Measurements from ENCODE around the gene MPPED2.

Gene MPPED2

DNA sequence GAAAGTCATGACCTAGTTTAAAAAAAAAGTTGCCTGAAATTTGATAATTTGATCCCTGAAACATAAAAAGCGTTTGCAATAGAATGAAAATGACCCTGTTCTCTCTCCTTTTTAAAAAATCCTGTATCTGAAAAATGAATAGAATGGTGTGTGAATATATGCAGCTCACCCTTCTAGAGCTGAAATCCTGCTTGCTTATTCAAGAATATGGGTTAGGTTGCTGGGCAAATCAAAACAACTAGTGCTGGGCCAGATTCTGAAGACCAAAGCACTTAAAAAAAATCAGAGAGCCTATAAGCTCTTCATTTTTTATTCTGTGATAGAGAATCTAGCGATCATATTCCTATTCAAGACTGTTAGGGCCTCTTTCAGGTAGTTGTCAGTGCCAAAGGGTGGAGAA, 131.6 kb downstream of the MPPED2 start:
- no peak for TF ChIP-seq POLR2AphosphoS5 (IDR thresholded peaks at IDR 0.05; ENCODE audit: low read depth, low read length)
- TF ChIP-seq SIN3A (IDR thresholded peaks at IDR 0.05; ENCODE audit: borderline replicate concordance, insufficient read depth, low read length) = no peak
- TF ChIP-seq TAF1 (IDR thresholded peaks at IDR 0.05; ENCODE audit: borderline replicate concordance, insufficient read depth, low read length) = no peak
- TF ChIP-seq, protein P1, sequence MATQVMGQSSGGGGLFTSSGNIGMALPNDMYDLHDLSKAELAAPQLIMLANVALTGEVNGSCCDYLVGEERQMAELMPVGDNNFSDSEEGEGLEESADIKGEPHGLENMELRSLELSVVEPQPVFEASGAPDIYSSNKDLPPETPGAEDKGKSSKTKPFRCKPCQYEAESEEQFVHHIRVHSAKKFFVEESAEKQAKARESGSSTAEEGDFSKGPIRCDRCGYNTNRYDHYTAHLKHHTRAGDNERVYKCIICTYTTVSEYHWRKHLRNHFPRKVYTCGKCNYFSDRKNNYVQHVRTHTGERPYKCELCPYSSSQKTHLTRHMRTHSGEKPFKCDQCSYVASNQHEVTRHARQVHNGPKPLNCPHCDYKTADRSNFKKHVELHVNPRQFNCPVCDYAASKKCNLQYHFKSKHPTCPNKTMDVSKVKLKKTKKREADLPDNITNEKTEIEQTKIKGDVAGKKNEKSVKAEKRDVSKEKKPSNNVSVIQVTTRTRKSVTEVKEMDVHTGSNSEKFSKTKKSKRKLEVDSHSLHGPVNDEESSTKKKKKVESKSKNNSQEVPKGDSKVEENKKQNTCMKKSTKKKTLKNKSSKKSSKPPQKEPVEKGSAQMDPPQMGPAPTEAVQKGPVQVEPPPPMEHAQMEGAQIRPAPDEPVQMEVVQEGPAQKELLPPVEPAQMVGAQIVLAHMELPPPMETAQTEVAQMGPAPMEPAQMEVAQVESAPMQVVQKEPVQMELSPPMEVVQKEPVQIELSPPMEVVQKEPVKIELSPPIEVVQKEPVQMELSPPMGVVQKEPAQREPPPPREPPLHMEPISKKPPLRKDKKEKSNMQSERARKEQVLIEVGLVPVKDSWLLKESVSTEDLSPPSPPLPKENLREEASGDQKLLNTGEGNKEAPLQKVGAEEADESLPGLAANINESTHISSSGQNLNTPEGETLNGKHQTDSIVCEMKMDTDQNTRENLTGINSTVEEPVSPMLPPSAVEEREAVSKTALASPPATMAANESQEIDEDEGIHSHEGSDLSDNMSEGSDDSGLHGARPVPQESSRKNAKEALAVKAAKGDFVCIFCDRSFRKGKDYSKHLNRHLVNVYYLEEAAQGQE (IDR thresholded peaks at IDR 0.05; ENCODE audit: insufficient read depth in 1 of 2, low read depth in 2 of 2, low read length in 2 of 2) = no peak
- no peak for TF ChIP-seq FOXP2 (optimal IDR thresholded peaks at IDR 0.05; ENCODE audit: borderline replicate concordance, extremely low read depth, extremely low read length, insufficient read depth)

DNA sequence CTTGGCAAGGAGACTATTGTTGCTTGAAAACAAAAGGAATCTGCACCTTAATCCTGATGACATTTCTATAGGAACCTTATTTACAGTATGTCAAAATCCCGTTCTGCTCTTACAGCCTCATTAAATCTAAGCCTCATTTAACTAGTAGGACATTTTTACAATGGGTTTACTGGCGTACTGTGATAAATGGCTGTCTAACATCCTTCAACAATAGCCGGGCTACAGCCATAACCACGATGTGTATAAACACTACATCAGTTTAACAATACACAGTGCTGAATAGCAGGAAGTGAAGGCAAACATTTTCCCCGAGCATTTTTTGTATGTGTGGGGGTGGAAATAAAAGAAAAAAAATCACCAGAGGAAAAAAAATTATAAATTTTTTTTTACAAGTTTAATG, 132.0 kb downstream of the MPPED2 start:
- TF ChIP-seq TAF1 (IDR thresholded peaks at IDR 0.05; ENCODE audit: borderline replicate concordance, insufficient read depth, low read length) (no peak), POLR2AphosphoS5 (IDR thresholded peaks at IDR 0.05; ENCODE audit: low read depth, low read length) (no peak), SIN3A (IDR thresholded peaks at IDR 0.05; ENCODE audit: borderline replicate concordance, insufficient read depth, low read length) (no peak), FOXP2 (optimal IDR thresholded peaks at IDR 0.05; ENCODE audit: borderline replicate concordance, extremely low read depth, extremely low read length, insufficient read depth) (no peak)
- TF ChIP-seq, protein P1 (IDR thresholded peaks at IDR 0.05; ENCODE audit: insufficient read depth in 1 of 2, low read depth in 2 of 2, low read length in 2 of 2) = no peak

DNA sequence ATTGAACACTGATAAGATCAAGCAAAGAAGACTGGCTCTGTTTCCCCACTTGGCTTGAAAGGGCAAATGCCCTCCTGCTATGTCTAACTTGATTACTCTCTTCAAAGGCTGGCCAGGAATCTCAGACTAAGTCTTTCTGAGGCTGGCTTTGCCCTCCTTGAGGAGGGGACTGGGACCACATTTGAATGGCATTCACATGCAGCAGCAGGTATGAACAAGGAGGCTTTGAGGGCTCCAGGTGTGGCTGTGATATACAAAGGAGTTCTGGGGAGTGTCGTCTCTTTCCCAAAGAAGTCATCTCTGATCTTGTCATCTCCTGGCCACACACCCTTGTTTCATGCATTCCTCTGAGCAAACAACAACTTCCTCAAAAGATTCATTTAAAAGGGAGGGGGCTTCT, 132.4 kb downstream of the MPPED2 start:
- TF ChIP-seq, protein P1 (IDR thresholded peaks at IDR 0.05; ENCODE audit: insufficient read depth in 1 of 2, low read depth in 2 of 2, low read length in 2 of 2) = no peak
- TF ChIP-seq POLR2AphosphoS5 (IDR thresholded peaks at IDR 0.05; ENCODE audit: low read depth, low read length) (no peak), FOXP2 (optimal IDR thresholded peaks at IDR 0.05; ENCODE audit: borderline replicate concordance, extremely low read depth, extremely low read length, insufficient read depth) (no peak), SIN3A (IDR thresholded peaks at IDR 0.05; ENCODE audit: borderline replicate concordance, insufficient read depth, low read length) (no peak), TAF1 (IDR thresholded peaks at IDR 0.05; ENCODE audit: borderline replicate concordance, insufficient read depth, low read length) (no peak)

DNA sequence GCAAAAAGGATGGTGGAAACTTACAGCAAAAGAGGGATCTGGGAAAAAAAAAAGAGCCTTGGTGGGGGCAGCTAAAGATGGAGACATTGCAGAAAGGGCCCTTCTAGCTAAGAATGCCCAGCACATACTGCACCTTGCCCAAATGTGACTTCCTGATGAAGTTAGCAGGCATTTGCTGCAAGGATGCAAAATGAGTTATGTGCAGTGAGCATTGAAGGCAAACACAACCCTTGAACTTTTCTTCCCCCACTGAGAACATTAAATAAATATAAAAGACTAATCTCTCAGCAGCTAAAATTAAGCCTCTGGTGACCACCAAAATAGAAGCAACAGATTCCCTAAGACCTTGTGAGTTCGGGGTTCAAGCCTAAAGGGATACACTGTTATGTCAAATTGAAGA, 133.3 kb downstream of the MPPED2 start:
- TF ChIP-seq TAF1 (IDR thresholded peaks at IDR 0.05; ENCODE audit: borderline replicate concordance, insufficient read depth, low read length) = no peak
- TF ChIP-seq, protein P1 (IDR thresholded peaks at IDR 0.05; ENCODE audit: insufficient read depth in 1 of 2, low read depth in 2 of 2, low read length in 2 of 2) = no peak
- TF ChIP-seq SIN3A (IDR thresholded peaks at IDR 0.05; ENCODE audit: borderline replicate concordance, insufficient read depth, low read length) = no peak
- TF ChIP-seq FOXP2 (optimal IDR thresholded peaks at IDR 0.05; ENCODE audit: borderline replicate concordance, extremely low read depth, extremely low read length, insufficient read depth) = no peak
- no peak for TF ChIP-seq POLR2AphosphoS5 (IDR thresholded peaks at IDR 0.05; ENCODE audit: low read depth, low read length)

DNA sequence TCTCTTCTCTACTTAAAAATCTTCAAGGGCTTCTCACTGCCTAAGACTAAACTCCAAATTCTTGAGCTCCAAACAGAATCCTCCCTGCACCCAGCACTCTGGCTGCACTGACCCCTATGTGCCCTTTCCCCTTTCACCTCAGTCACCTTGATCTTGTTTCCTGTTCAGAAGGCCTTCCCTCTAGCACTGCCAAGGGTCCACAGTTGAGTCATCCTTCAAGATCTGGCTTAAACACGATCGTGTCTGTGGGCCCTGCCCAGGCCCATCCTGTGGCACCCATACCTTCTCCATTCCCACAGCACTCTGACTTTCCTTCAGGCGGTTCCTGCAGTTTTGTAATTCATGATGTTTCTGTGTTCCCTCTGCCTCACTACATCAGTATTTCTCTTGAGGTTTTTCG, 134.0 kb downstream of the MPPED2 start:
- TF ChIP-seq SIN3A (IDR thresholded peaks at IDR 0.05; ENCODE audit: borderline replicate concordance, insufficient read depth, low read length) (no peak), TAF1 (IDR thresholded peaks at IDR 0.05; ENCODE audit: borderline replicate concordance, insufficient read depth, low read length) (no peak), POLR2AphosphoS5 (IDR thresholded peaks at IDR 0.05; ENCODE audit: low read depth, low read length) (no peak), FOXP2 (optimal IDR thresholded peaks at IDR 0.05; ENCODE audit: borderline replicate concordance, extremely low read depth, extremely low read length, insufficient read depth) (no peak)
- TF ChIP-seq, protein P1 (IDR thresholded peaks at IDR 0.05; ENCODE audit: insufficient read depth in 1 of 2, low read depth in 2 of 2, low read length in 2 of 2) = no peak

Measured in PFSK-1 (cell line).